Esophagus squamous epithelium (tissue), 4 donors: ENCODE measurements around the gene CERKL.

Source experiments
- CTCF ChIP-seq, 6 experiments: fragments of 450-650 bp in 4 of 6; fragments of 200-600 bp in 2 of 6; sonication (generic) in 2 of 6; IDR thresholded peaks; one replicate each; pipeline ENCODE4 v1.5.1; 2016 to 2019; ENCODE audit warnings: antibody characterized with exemption in 6 of 6, mild to moderate bottlenecking in 4 of 6, moderate library complexity in 4 of 6
- POLR2A ChIP-seq, 4 donors: fragments of 450-650 bp; IDR thresholded peaks; one replicate each; pipeline ENCODE4 v1.6.1; 2017; ENCODE audit warnings: antibody characterized with exemption in 4 of 4, mild to moderate bottlenecking in 4 of 4, moderate library complexity in 3 of 4

- TF ChIP-seq CTCF (IDR thresholded peaks at IDR 0.05): no peak
- TF ChIP-seq POLR2A (IDR thresholded peaks at IDR 0.05): no peak
Measured at GRCh38 chr2:181558371-181558770, 98.5 kb downstream of the CERKL start.
